Endothelial cell of umbilical vein (primary cell): ENCODE measurements around the gene DNAH1. TPM values are rescaled to one million over a fixed set of nuclear protein-coding genes. Genes with fewer than 3 reads are reported as not detected.

Source experiments
- BruUV-seq: library from RNA; stranded (reverse); fragments of 400-500 nt; replicated peaks from 2 replicates; lab custom pipeline; 2021; lab: Mats Ljungman, UMichigan
- CTCF ChIA-PET: fragments of 300-600, 350-600 bp; sonication (Branson Sonifier 250); formaldehyde crosslinking; loops from one replicate; lab custom pipeline; 2021; ENCODE audit warnings: antibody characterized with exemption, inconsistent platforms; lab: Charles Lee
- POLR2A ChIA-PET: fragments of 300-600, 350-600 bp; sonication (Branson Sonifier 250); formaldehyde crosslinking; loops from one replicate; lab custom pipeline; 2021; ENCODE audit warnings: antibody characterized with exemption, inconsistent platforms; lab: Charles Lee
- DNase-seq: peaks from one replicate; pipeline ENCODE4 v3.0.0-alpha.2; 2011; ENCODE audit warnings: low read depth, low spot score
- FAIRE-seq: peaks from 2 replicates; lab custom pipeline; 2011; peaks lifted over from hg19 to GRCh38; lab: Jason Lieb, UNC
- H2AFZ ChIP-seq: 2 replicates; pipeline ENCODE4 v1.6.0; 2012; ENCODE audit warnings: low read depth, low read length, control low read depth, inconsistent platforms
- H3K27ac ChIP-seq: 2 replicates; pipeline ENCODE4 v1.5.1; 2011; ENCODE audit warnings: low read depth, mild to moderate bottlenecking, control low read depth, low read length, moderate library complexity; ENCODE audit not compliant: insufficient read depth
- H3K27me3 ChIP-seq, 2 experiments: 2 replicates each; pipeline versions ENCODE4 v1.6.0 to v1.6.1; 2011; ENCODE audit warnings: low read length in 2 of 2, mixed read lengths in 1 of 2; ENCODE audit not compliant: control insufficient read depth in 2 of 2, insufficient read depth in 2 of 2
- H3K36me3 ChIP-seq, 2 experiments: 2 replicates in 1 of 2; 3 replicates in 1 of 2; pipeline ENCODE4 v1.5.1; 2011; ENCODE audit warnings: low read length in 2 of 2, mild to moderate bottlenecking in 1 of 2, moderate library complexity in 1 of 2; ENCODE audit not compliant: control insufficient read depth in 2 of 2, insufficient read depth in 2 of 2; ENCODE audit errors: extremely low read depth in 1 of 2
- H3K4me1 ChIP-seq: 3 replicates; pipeline ENCODE4 v1.5.1; 2011; ENCODE audit warnings: mild to moderate bottlenecking, low read length; ENCODE audit not compliant: control insufficient read depth, insufficient read depth; ENCODE audit errors: extremely low read depth
- H3K4me2 ChIP-seq: 2 replicates; pipeline ENCODE4 v1.6.1; 2011; ENCODE audit warnings: low read length, control low read depth, mixed read lengths; ENCODE audit not compliant: insufficient read depth
- H3K4me3 ChIP-seq, 3 experiments: fragments of 200-600 bp in 1 of 3; sonication (generic), shearing (Covaris generic) in 1 of 3; replicated peaks in 1 of 3; 2 replicates each; pipeline ENCODE4 v1.5.1; 2011 to 2016; ENCODE audit warnings: control low read depth in 3 of 3, low read length in 3 of 3, mild to moderate bottlenecking in 2 of 3, inconsistent platforms in 1 of 3, low read depth in 1 of 3, moderate library complexity in 1 of 3; ENCODE audit not compliant: insufficient read depth in 1 of 3
- H3K79me2 ChIP-seq: 2 replicates; pipeline ENCODE4 v1.6.0; 2012; ENCODE audit warnings: low read length, inconsistent platforms; ENCODE audit not compliant: control insufficient read depth, insufficient read depth
- H3K9ac ChIP-seq: replicated peaks from 2 replicates; pipeline ENCODE3; 2011; ENCODE audit warnings: low read length, control low read depth; ENCODE audit not compliant: insufficient read depth; ENCODE audit errors: extremely low read depth
- H3K9me1 ChIP-seq: replicated peaks from 3 replicates; pipeline ENCODE4 v1.6.0; 2011; ENCODE audit warnings: mild to moderate bottlenecking, low read length; ENCODE audit not compliant: control insufficient read depth, insufficient read depth; ENCODE audit errors: extremely low read depth
- H3K9me3 ChIP-seq: replicated peaks from 2 replicates; pipeline ENCODE4 v1.5.1; 2012; ENCODE audit warnings: low read length, inconsistent platforms; ENCODE audit not compliant: control insufficient read depth, insufficient read depth
- H4K20me1 ChIP-seq: replicated peaks from 2 replicates; pipeline ENCODE3; 2011; ENCODE audit warnings: mild to moderate bottlenecking, low read length; ENCODE audit not compliant: control insufficient read depth, insufficient read depth; ENCODE audit errors: extremely low read depth
- CTCF ChIP-seq, 2 donors: IDR thresholded peaks; 1 replicate in 1 of 2; 2 replicates in 1 of 2; pipeline ENCODE4 v1.5.1; 2011; ENCODE audit warnings: low read length in 2 of 2, mild to moderate bottlenecking in 2 of 2, moderate library complexity in 2 of 2, control low read depth in 1 of 2, inconsistent platforms in 1 of 2, low read depth in 1 of 2; ENCODE audit not compliant: insufficient read depth in 1 of 2; ENCODE audit errors: extremely low read depth in 1 of 2
- EZH2 ChIP-seq: IDR thresholded peaks from 2 replicates; pipeline ENCODE4 v1.6.1; 2012; ENCODE audit warnings: borderline replicate concordance, low read depth, mild to moderate bottlenecking, moderate library complexity, low read length, inconsistent platforms; ENCODE audit not compliant: severe bottlenecking
- FOS ChIP-seq: IDR thresholded peaks from 2 replicates; pipeline ENCODE4 v1.6.1; 2011; ENCODE audit warnings: mild to moderate bottlenecking, low read length, moderate library complexity, borderline replicate concordance; ENCODE audit not compliant: insufficient read depth
- GATA2 ChIP-seq: IDR thresholded peaks from 2 replicates; pipeline ENCODE4 v1.7.0; 2011; ENCODE audit warnings: low read depth, mild to moderate bottlenecking, moderate library complexity, mixed read lengths, low read length; ENCODE audit not compliant: insufficient read length, insufficient read depth
- JUN ChIP-seq: IDR thresholded peaks from 2 replicates; pipeline ENCODE4 v1.6.1; 2011; ENCODE audit warnings: borderline replicate concordance, low read depth; ENCODE audit not compliant: insufficient read length, insufficient read depth
- MAX ChIP-seq: IDR thresholded peaks from 2 replicates; pipeline ENCODE4 v1.6.1; 2011; ENCODE audit not compliant: insufficient read depth, insufficient read length
- MYC ChIP-seq: IDR thresholded peaks from one replicate; pipeline ENCODE4 v1.6.1; 2011; ENCODE audit warnings: mild to moderate bottlenecking, low read depth, low read length
- POLR2A ChIP-seq: IDR thresholded peaks from 2 replicates; pipeline ENCODE4 v1.6.1; 2012; ENCODE audit warnings: low read depth, mild to moderate bottlenecking, control low read depth, low read length
- POLR2AphosphoS5 ChIP-seq: IDR thresholded peaks from 2 replicates; pipeline ENCODE4 v1.6.1; 2012; ENCODE audit warnings: low read depth, mild to moderate bottlenecking, control low read depth, low read length, moderate library complexity; ENCODE audit not compliant: insufficient read depth
- dilution Hi-C: fragments of 300-500 bp; cut with MboI; formaldehyde crosslinking; loops from one replicate; pipeline ENCODE4 v1.15.0; 2019; ENCODE audit warnings: low sequenced_read_pairs; ENCODE audit not compliant: extremely low pct_ligation_motif_present
- intact Hi-C: fragments of 100-400 bp; cut with micrococcal nuclease; formaldehyde crosslinking; loops from one replicate; pipeline ENCODE4 v1.10.0; 2022
- polyA plus RNA-seq, 4 experiments: library from polyadenylated mRNA; depleted of rRNA in 3 of 4; stranded (reverse) in 3 of 4; unstranded in 1 of 4; fragments of >200 nt; gene quantifications; 2 replicates each; pipeline versions ENCODE4 v1.2.1 to v1.2.3, GENCODE V29; 2011 to 2012; ENCODE audit warnings: missing spikeins in 1 of 4
- total RNA-seq: library from RNA; stranded (reverse); gene quantifications from 2 replicates; pipeline ENCODE4 v1.2.3, GENCODE V29; 2021

Gene DNAH1
- total and polyA plus RNA-seq, 2 donors (not counting 3 experiments of a cell fraction or from before 2014, with no cell fraction given), result 5.8 to 6.0 TPM

DNA sequence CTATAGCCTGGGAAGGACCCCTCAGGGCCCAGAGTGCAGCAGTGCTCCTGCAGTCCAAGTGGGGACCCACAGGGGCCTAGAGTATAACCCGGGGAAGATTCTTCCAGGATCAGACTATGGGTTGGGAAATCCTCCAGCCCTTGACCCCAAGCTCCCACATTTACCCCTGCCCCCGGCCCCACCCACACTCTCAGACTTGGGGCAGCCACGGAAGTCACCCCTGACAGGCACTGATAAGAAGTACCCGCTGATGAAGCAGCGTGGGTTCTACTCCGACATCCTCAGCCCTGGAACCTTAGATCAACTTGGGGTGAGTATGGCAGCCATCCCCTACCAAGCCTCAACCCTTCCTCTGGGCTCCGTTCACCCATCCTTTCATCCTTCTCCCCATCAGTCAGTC is 6.3 kb downstream of the DNAH1 start:
- no peak overlapping the region for H3K27ac ChIP-seq
- no peak overlapping the region for H3K4me3 ChIP-seq
- no peak for FAIRE-seq
- H2AFZ ChIP-seq, result no peak overlapping the region
- TF ChIP-seq JUN (no peak), MAX (no peak), EZH2 (no peak), MYC (no peak), CTCF (IDR thresholded peaks at IDR 0.05; ENCODE audit: extremely low read depth in 1 of 2, insufficient read depth in 1 of 2, low read depth in 1 of 2, low read length in 2 of 2) (no peak), POLR2A (no peak), POLR2AphosphoS5 (no peak), FOS (no peak), GATA2 (no peak)
- intact Hi-C loops (no loop called here), dilution Hi-C loops (no loop called here)
- no peaks in the 10 kb centered on the region for H3K9me1 ChIP-seq
- H3K9me3 ChIP-seq, result no peaks in the 10 kb centered on the region
- H3K36me3 ChIP-seq, result no peaks in the 10 kb centered on the region
- ChIA-PET POLR2A (no interaction called here), CTCF (interaction anchor here (2.1 kb wide), 1 partner anchor 16 kb away, joined by 6 read pairs; no protein-coding TSS in a partner anchor)
- H3K9ac ChIP-seq, result no peak overlapping the region
- H3K27me3 ChIP-seq, result no peaks in the 10 kb centered on the region
- H4K20me1 ChIP-seq, result no peaks in the 10 kb centered on the region
- no peak overlapping the region for H3K4me2 ChIP-seq
- peaks cover under 1% of the 10 kb centered on the region for H3K4me1 ChIP-seq
- no peak for DNase-seq
- BruUV-seq, result no TSS peak
- H3K79me2 ChIP-seq, result no peaks in the 10 kb centered on the region
